Measurements from ENCODE around the gene ABHD8.

DNA sequence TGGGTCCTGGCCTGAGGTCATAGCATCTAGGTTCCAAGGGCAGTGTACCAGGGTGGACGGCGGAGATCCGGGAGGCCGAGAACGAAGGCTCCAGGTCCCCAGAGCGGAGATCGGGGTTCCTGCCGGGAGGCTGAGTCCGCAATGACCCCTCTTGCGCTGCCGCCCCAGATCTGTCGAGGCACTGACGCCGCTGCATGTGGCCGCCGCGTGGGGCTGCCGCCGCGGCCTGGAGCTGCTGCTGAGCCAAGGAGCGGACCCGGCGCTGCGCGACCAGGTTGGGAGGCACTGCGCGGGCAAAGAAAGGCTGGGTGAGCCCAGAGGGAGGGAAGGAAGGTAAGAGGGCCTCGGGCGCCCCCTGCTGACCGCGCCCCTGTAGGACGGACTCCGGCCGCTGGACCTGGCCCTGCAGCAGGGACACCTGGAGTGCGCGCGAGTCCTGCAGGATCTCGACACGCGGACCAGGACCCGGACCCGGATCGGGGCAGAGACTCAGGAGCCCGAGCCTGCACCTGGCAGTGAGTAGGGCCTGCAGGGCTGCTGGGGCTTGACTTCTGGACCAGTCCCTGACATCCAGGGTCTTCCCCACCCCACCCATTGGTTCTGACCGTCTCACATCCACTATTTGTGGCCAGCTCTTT is 20.6 kb downstream of the ABHD8 start:
- no peak for TF ChIP-seq ELF4 (IDR thresholded peaks at IDR 0.05)
- TF ChIP-seq FOXA1 (IDR thresholded peaks at IDR 0.05), result no peak
- TF ChIP-seq ARNT (IDR thresholded peaks at IDR 0.05), result no peak
- no peak for TF ChIP-seq FOXK2 (IDR thresholded peaks at IDR 0.05)
- TF ChIP-seq PKNOX1 (IDR thresholded peaks at IDR 0.05), result no peak
- TF ChIP-seq SP1 (IDR thresholded peaks at IDR 0.05), result no peak
- TF ChIP-seq FOXM1 (IDR thresholded peaks at IDR 0.05; ENCODE audit: borderline replicate concordance), result no peak
- no peak for TF ChIP-seq BHLHE40 (IDR thresholded peaks at IDR 0.05; ENCODE audit: borderline replicate concordance)
- no peak for TF ChIP-seq NFRKB (IDR thresholded peaks at IDR 0.05)
- TF ChIP-seq HDGF (IDR thresholded peaks at IDR 0.05; ENCODE audit: borderline replicate concordance), result no peak
- no peak for TF ChIP-seq CTBP1 (IDR thresholded peaks at IDR 0.05; ENCODE audit: borderline replicate concordance)
- TF ChIP-seq SUZ12 (IDR thresholded peaks at IDR 0.05), result no peak

Data from HEK293T (cell line).